Mucosa of stomach (tissue), 1 donor: ENCODE measurements around the gene ZDHHC20.

Experiments
- H3K27me3 ChIP-seq: one replicate; pipeline ENCODE4 v1.7.0; 2013; ENCODE audit warnings: mild to moderate bottlenecking, low read length; ENCODE audit not compliant: control insufficient read depth, insufficient read depth
- H3K36me3 ChIP-seq: one replicate; pipeline ENCODE4 v1.7.0; 2013; ENCODE audit warnings: low read length; ENCODE audit not compliant: control insufficient read depth, insufficient read depth
- H3K4me1 ChIP-seq: one replicate; pipeline ENCODE4 v1.7.0; 2013; ENCODE audit warnings: mild to moderate bottlenecking, low read length; ENCODE audit not compliant: control insufficient read depth, insufficient read depth
- H3K4me3 ChIP-seq: one replicate; pipeline ENCODE4 v1.7.0; 2013; ENCODE audit warnings: low read length
- H3K9ac ChIP-seq: one replicate; pipeline ENCODE4 v1.7.0; 2013; ENCODE audit warnings: mild to moderate bottlenecking, low read length, moderate library complexity
- H3K9me3 ChIP-seq: one replicate; pipeline ENCODE4 v1.7.0; 2013; ENCODE audit warnings: mild to moderate bottlenecking, low read length, moderate library complexity; ENCODE audit not compliant: control insufficient read depth
- donor health status: Pancreatic carcinoma.

ZDHHC20 gene

DNA sequence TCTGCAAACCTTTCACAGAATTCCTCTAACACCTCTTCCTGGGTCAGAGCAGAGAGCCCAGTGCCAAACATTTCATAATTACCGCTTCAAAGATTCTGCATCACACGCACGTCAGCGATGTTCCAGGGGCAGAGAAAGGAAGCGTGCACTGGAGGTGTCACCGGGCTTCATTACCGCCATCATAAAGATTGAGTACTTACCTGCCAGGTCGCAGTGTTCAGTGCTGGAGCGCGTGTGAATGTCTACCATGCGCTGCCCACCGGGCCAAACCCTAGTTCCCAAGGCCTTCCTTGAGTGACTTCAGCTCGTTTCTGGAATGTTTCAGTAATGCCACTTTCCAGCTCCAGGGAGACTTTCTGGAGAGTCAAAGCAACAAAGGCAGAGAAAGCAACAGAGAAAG lies 104.4 kb downstream of the ZDHHC20 start:
- no peak overlapping the region for H3K9ac ChIP-seq
- H3K27me3 ChIP-seq: no peaks in the 10 kb centered on the region
- no peaks in the 10 kb centered on the region for H3K9me3 ChIP-seq
- H3K36me3 ChIP-seq: no peaks in the 10 kb centered on the region
- H3K4me1 ChIP-seq: no peaks in the 10 kb centered on the region
- no peak overlapping the region for H3K4me3 ChIP-seq

DNA sequence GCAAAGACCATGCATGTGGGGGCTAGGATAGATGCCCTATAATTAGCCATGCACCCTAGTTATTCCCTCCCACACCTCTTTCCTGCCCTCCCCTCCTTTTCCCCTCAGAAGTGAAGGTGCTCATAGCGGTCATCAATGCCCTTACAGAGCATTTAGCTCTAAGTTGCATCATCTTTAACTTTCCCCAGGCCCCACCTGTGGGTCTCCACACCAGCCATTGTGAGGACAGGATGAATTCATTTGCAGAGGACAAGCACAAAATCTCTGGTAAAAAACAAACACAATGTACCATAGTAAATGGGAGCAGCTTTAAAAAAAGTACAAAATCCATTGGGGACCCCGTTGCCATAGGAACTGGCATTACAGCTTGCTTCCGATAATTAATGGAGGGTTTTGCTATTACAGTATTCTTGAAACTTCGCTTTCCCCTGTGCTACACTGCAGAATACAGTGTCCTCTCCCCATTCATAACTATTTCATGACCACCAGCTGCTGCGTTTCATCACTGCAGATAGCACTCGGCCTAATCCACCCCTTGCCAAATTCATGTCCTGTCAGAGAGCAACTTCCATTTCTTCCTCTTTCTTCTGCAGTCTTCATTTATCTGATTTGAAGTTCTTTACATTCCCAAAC lies 110.5 kb downstream of the ZDHHC20 start:
- Histone ChIP-seq H3K27me3 (no peaks in the 10 kb centered on the region), H3K4me1 (no peaks in the 10 kb centered on the region), H3K9ac (no peak overlapping the region), H3K9me3 (no peaks in the 10 kb centered on the region), H3K4me3 (no peak overlapping the region), H3K36me3 (no peaks in the 10 kb centered on the region)

DNA sequence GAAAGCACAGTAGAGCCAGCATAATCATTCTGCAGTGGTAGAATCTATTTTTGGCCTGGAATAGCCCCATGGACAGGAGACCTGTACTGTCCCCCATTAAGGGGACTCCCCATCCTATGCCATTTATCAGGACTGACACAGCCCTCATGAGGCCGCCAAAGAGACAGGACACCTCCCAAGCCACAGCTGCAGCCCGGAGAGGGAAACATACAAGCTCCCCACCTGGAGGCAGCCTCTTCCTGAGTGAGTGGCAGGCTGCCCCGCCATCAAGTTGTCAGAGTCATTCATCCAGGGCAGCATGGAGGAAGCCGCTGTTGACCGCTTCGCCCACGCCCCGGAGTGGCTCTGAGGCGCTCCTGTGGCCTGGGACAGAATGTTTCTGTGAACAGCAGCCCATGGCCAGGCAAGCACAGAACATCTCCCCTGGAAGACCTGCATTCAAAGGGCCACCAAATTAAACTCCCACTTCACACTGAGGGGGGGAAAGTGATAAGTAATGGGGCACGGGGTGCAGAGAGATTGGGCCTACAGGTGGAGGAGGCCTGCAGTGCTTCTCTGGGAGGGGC lies 111.3 kb downstream of the ZDHHC20 start:
- Histone ChIP-seq H3K9ac (no peak overlapping the region), H3K4me3 (no peak overlapping the region), H3K27me3 (no peaks in the 10 kb centered on the region), H3K36me3 (no peaks in the 10 kb centered on the region), H3K9me3 (no peaks in the 10 kb centered on the region), H3K4me1 (no peaks in the 10 kb centered on the region)

DNA sequence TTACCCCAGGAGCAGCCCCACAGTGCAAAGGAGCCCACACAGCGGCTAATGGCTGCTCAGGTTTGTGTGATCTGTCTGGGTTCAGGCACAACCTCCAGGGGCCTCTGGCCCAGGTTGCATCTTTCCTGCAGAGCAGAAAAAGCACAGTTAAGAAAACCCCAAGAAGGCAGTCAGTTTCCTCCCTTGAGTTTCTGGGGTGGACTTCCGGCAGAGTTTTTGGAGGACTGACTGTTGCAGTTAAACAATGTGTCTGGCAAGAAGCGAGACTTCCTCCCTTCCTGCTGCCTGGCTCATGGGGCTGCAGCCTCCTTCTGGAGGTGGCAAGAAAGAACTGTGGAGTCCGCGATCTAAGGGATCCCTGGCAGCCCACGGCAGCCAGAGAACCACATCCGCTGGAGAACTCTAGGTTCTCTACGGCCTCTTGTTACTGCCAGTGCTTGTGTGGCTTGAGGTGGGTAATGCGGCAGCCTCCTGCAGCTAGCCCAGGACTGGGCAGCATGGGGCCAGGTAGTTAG lies 114.4 kb downstream of the ZDHHC20 start:
- H3K9ac ChIP-seq: no peak overlapping the region
- no peaks in the 10 kb centered on the region for H3K36me3 ChIP-seq

DNA sequence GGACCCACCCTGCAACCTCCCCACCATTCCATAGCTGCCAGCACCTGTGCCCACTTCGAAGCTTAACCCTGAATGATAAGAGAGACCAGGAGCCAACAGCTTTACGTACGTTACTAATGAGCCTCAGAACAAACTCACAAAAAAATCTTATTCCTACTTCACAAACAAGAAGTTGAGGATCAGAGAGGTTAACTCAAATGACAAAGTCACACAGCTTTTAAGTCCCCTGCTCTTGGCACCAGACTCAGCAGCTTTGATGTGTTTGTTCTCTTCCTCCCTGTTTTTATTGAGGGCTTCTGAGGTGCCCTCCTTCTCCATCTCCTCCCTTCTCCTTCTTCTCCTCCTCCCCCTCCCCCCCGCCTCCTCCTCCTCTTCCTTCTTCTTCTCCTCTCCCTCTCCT lies 115.4 kb downstream of the ZDHHC20 start:
- Histone ChIP-seq H3K27me3 (no peaks in the 10 kb centered on the region), H3K36me3 (no peaks in the 10 kb centered on the region), H3K4me1 (no peaks in the 10 kb centered on the region), H3K9ac (no peak overlapping the region), H3K9me3 (no peaks in the 10 kb centered on the region), H3K4me3 (no peak overlapping the region)

More for the DNA sequence above, 114.4 kb downstream of the ZDHHC20 start:
- no peak overlapping the region for H3K4me3 ChIP-seq
- no peaks in the 10 kb centered on the region for H3K9me3 ChIP-seq
- no peaks in the 10 kb centered on the region for H3K4me1 ChIP-seq
- H3K27me3 ChIP-seq: no peaks in the 10 kb centered on the region

DNA sequence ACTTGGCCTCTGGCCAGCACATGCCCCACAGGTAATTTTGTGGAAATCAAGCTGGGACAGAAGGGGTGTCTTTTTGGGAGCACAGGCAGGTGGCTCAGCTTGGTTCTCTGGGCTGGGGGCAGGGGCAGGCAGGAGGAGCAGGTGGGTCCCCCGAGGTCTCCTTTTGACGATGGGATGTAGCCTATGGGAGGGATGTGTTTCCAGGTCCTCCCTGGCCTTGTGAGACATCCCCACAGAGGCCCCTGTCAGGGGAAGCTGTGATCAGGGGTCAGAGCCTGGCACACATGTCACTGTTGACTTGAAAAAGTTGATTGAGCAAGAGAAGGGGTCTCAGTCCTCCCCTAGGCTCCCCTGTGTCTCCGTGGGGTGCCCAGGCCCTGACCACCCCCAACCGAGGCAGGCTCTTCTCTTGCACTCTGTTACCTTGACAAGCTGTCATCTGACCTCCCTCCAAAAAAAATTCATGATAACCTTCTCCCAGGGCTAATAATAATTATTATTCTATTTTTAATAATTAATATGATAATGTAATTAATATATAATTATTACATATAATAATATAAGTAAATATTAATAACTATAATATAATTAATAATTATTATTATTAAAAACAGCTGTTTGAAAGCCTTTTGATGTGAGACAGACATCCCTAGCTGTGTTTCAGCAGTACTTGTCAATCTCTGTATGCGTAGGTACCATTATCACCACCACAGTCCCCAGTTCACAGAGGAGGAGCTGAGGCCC lies 116.2 kb downstream of the ZDHHC20 start:
- Histone ChIP-seq H3K9me3 (no peaks in the 10 kb centered on the region), H3K4me3 (no peak overlapping the region), H3K4me1 (no peaks in the 10 kb centered on the region), H3K9ac (no peak overlapping the region), H3K27me3 (no peaks in the 10 kb centered on the region), H3K36me3 (no peaks in the 10 kb centered on the region)

DNA sequence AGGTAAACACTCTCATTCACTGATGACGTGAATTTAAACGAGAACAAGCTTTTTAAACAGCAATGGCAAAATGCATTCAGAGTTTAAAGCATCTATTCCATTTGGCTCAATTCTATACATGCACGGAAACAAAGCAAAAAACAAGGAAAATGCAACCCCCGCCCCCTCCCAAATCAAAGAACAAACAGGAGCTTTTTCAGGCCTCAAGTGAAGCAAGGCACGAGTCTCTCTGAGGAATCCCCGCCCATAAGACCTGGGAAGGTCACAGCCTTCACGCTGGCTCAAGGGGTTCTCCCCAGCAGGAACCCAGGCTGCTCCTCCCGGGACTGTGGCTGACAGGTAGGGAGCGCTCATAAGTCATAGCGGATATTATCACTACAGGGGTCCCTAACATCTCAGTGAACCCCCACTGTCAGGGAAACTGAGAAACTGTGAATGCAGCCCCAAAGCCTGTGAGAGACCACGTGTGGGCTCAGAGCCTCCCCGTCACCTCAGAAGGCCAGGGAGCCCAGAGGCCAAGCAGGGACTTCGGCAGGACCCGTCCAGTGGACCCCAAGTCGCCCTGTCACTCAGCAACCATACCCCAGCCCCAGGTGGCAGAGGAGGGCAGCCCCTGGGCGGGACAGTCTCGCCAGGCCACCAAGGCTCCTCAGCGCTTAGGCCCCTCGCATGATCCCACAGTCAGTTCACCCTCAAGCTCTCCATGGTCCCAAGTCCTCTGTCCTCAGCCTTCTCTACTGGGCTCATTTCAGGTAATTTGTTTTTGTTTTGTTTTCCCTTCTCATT lies 117.3 kb downstream of the ZDHHC20 start:
- Histone ChIP-seq H3K9ac (no peak overlapping the region), H3K27me3 (no peaks in the 10 kb centered on the region), H3K4me1 (no peaks in the 10 kb centered on the region), H3K4me3 (no peak overlapping the region), H3K36me3 (no peaks in the 10 kb centered on the region), H3K9me3 (no peaks in the 10 kb centered on the region)

DNA sequence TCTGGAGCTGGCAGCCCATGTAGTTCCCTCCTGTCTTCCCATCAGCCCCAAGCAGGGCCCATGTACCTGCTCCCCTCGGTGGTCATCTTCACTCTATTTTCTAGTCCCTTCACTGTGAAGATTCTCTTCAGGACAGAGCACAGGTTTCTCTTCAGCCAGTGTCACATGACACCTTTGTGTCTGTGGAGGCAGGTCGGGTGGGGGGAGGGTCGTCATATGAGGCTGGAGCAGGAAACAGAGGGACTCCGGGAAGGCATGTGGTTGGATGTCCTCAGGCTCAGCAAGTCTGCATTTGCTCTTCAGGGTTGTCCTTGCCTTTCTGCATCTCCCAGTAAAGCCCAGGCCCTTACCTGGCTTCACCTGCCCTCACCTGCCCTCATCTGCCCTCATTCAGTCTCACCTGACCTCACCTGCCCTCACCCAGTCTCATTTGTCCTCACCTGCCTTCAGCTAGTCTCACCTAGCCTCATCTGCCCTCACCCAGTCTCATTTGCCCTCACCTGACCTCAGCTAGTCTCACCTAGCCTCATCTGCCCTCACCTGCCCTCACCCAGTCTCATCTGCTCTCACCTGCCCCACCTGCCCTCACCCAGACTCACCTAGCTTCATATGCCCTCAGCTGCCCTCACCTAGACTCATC lies 120.3 kb downstream of the ZDHHC20 start:
- H3K27me3 ChIP-seq: no peaks in the 10 kb centered on the region
- no peaks in the 10 kb centered on the region for H3K4me1 ChIP-seq
- no peak overlapping the region for H3K9ac ChIP-seq
- H3K36me3 ChIP-seq: no peaks in the 10 kb centered on the region
- H3K4me3 ChIP-seq: no peak overlapping the region
- no peaks in the 10 kb centered on the region for H3K9me3 ChIP-seq

DNA sequence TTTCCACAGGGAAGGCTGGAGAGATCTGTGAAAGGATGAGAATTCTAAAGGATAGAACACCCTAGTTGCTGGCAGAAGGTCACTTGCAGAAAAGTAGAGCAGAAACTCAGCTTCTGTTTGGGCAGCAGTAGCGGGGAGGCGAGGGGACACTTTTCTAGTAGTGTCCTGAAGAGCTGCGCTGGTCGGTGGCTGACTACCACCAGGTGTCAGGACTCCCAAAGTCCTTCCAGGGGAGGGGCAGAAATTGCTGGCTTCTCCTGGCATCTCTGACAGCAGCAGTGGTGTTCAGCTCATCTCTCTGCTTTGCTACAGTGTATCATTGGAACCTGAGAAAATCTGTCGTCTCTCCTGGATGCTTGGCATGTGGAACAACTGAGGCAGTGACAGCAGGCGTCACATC lies 120.9 kb downstream of the ZDHHC20 start:
- H3K27me3 ChIP-seq: no peaks in the 10 kb centered on the region
- no peak overlapping the region for H3K4me3 ChIP-seq
- no peak overlapping the region for H3K9ac ChIP-seq
- no peaks in the 10 kb centered on the region for H3K9me3 ChIP-seq
- H3K36me3 ChIP-seq: no peaks in the 10 kb centered on the region
- H3K4me1 ChIP-seq: no peaks in the 10 kb centered on the region

DNA sequence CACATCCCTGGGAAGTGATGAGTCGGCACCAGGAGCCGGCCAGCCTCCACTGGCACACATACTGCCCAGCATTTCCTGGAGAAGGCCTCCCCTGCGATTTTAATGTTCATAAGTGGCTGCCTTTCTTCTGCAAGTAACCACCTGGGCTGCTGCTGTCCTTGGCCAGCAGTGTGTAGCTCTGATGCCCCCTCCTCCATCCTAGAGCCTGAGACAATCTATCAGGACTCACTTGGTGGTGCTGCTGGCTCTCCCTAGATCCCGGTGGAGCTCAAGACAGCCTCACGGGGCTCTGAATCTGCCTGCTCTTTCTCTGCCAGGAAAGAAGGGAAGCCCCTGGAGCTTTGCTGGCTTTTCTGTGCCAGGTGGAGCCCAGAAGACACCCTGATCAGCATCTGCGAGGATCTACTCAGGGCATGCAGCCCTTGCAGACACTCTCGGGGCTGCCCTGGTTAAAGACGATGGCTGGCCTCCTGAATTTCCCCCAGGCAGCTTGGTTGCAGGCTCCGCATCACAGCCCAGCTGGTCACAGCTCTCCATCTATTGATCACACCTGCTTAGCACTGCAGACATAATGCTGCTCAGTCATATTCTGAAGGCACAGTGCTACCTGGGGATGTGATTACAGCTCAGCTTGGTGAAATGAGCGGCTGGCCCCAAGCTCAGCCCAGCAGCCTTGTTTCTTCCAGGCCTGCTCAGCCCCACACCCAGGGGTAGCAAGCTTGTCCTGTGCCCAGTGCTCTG lies 122.3 kb downstream of the ZDHHC20 start:
- no peaks in the 10 kb centered on the region for H3K4me1 ChIP-seq
- H3K36me3 ChIP-seq: no peaks in the 10 kb centered on the region
- no peaks in the 10 kb centered on the region for H3K9me3 ChIP-seq
- H3K27me3 ChIP-seq: no peaks in the 10 kb centered on the region
- H3K9ac ChIP-seq: no peak overlapping the region
- H3K4me3 ChIP-seq: no peak overlapping the region

DNA sequence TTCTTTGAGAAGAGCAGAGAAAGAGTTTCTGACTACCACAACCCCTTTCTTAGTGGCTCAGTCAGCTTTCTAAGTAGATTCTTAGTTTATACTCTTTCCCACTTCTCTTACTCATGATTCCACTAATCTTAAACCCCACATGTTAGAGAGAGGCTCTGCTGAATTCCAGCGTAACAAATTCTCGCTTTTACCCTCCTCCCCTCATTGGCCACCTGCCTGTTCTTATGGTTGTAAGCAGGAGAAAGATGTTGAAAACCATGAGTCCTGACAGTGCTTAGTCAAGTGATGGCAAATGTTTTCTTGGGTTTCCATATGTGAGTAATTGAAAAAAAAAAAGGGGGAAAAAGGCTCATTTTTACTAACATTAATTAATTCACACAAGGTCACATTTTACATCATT lies 125.9 kb downstream of the ZDHHC20 start:
- H3K27me3 ChIP-seq: no peaks in the 10 kb centered on the region
- H3K4me1 ChIP-seq: no peaks in the 10 kb centered on the region

More for the DNA sequence above, 125.9 kb downstream of the ZDHHC20 start:
- H3K36me3 ChIP-seq: no peaks in the 10 kb centered on the region
- no peak overlapping the region for H3K4me3 ChIP-seq
- H3K9me3 ChIP-seq: no peaks in the 10 kb centered on the region
- no peak overlapping the region for H3K9ac ChIP-seq
